ENCODE measurements around the gene ARFGAP1.
"Not testable (repeated sequence)": the region's sequence is repeated elsewhere in the genome, so short reads cannot be mapped to it uniquely, and the experiment has no call there.

Gene ARFGAP1

GRCh38 chr20:63251350-63251749 is 21.3 kb upstream of the ARFGAP1 start:
- H3K36me3 ChIP-seq; H3K4me1 ChIP-seq; H3K9me3 ChIP-seq; H3K4me3 ChIP-seq (ENCODE audit: low read depth, low read length): not testable (repeated sequence)
- DNase-seq, result peak; percentile 65
- peaks cover 46% of the 10 kb centered on the region for H3K27me3 ChIP-seq
- peak; percentile 50 for TF ChIP-seq CTCF (IDR thresholded peaks at IDR 0.05; ENCODE audit: low read depth, low read length)

GRCh38 chr20:63252284-63252711 is 20.3 kb upstream of the ARFGAP1 start:
- Histone ChIP-seq H3K9me3 (no peaks in the 10 kb centered on the region), H3K4me1 (peaks cover 3% of the 10 kb centered on the region; the same call in 1 of the 2 replicates), H3K36me3 (no peaks in the 10 kb centered on the region), H3K4me3 (ENCODE audit: low read depth, low read length) (no peak overlapping the region), H3K27me3 (peaks cover 52% of the 10 kb centered on the region)
- no peak for TF ChIP-seq CTCF (IDR thresholded peaks at IDR 0.05; ENCODE audit: low read depth, low read length)
- DNase-seq, result no peak

- DNase-seq, result no peak
- H3K9me3 ChIP-seq, result no peaks in the 10 kb centered on the region
- no peak for TF ChIP-seq CTCF (IDR thresholded peaks at IDR 0.05; ENCODE audit: low read depth, low read length)
- H3K36me3 ChIP-seq, result no peaks in the 10 kb centered on the region
- no peaks in the 10 kb centered on the region for H3K4me1 ChIP-seq
- H3K4me3 ChIP-seq (ENCODE audit: low read depth, low read length), result no peak overlapping the region; the same call in 1 of the 2 replicates
- H3K27me3 ChIP-seq, result peaks cover 52% of the 10 kb centered on the region
Measured at GRCh38 chr20:63253065-63253437, 19.6 kb upstream of the ARFGAP1 start.

GRCh38 chr20:63253438-63254231 is 19.0 kb upstream of the ARFGAP1 start:
- H3K36me3 ChIP-seq, result no peaks in the 10 kb centered on the region
- H3K27me3 ChIP-seq, result peaks cover 52% of the 10 kb centered on the region
- H3K4me1 ChIP-seq, result no peaks in the 10 kb centered on the region
- no peak for TF ChIP-seq CTCF (IDR thresholded peaks at IDR 0.05; ENCODE audit: low read depth, low read length)
- H3K4me3 ChIP-seq (ENCODE audit: low read depth, low read length), result no peak overlapping the region; the same call in 1 of the 2 replicates
- no peak for DNase-seq
- H3K9me3 ChIP-seq, result no peaks in the 10 kb centered on the region; the same call in 1 of the 2 replicates

- TF ChIP-seq CTCF (IDR thresholded peaks at IDR 0.05; ENCODE audit: low read depth, low read length), result no peak
- no peak for DNase-seq
- H3K4me1 ChIP-seq, result no peaks in the 10 kb centered on the region
- H3K9me3 ChIP-seq, result no peaks in the 10 kb centered on the region; the same call in 1 of the 2 replicates
- no peaks in the 10 kb centered on the region for H3K36me3 ChIP-seq
- no peak within 1 kb of the TSS; the same call in 1 of the 2 replicates for H3K4me3 ChIP-seq (ENCODE audit: low read depth, low read length)
- H3K27me3 ChIP-seq, result peaks cover 52% of the 10 kb centered on the region
Measured at GRCh38 chr20:63254232-63254605, 18.4 kb upstream of the ARFGAP1 start, which contains the start of gene NKAIN4. Gene NKAIN4 (minus strand): TSS chr20:63254463. CDS start chr20:63254450, 13 bp downstream.

All from BE2C (cell line).